ENCODE data around the gene NGEF. TPM values are rescaled to one million over a fixed set of nuclear protein-coding genes. Genes with fewer than 3 reads are reported as not detected.

Gene NGEF
- total RNA-seq, 1 experiment from 2014 or later: 71.3 TPM

- intact Hi-C loops (cut with micrococcal nuclease): loop anchor here (10.0 kb wide), 1 partner anchor 185 kb away; no protein-coding TSS in a partner anchor
- Histone ChIP-seq H3K9me2 (replicated peaks; ENCODE audit: low read length) (no peaks in the 10 kb centered on the region), H3K4me2 (ENCODE audit: low read length) (no peak overlapping the region), H3K27ac (ENCODE audit: low read length) (no peak overlapping the region), H3K4me1 (ENCODE audit: insufficient read depth, low read length) (no peaks in the 10 kb centered on the region), H3F3A (ENCODE audit: low read length, unreplicated experiment) (no peaks in the 10 kb centered on the region), H3K4me3 (ENCODE audit: low read length) (no peak overlapping the region), H3K36me3 (ENCODE audit: low read depth, low read length) (no peaks in the 10 kb centered on the region), H3K9me3 (ENCODE audit: low read length) (no peaks in the 10 kb centered on the region), H3K9ac (ENCODE audit: low read length) (no peak overlapping the region), H4K20me1 (ENCODE audit: low read length) (no peaks in the 10 kb centered on the region), H3K27me3 (ENCODE audit: low read length) (no peaks in the 10 kb centered on the region), H3K79me2 (ENCODE audit: low read length) (no peaks in the 10 kb centered on the region), H2AFZ (ENCODE audit: low read length) (no peak overlapping the region)
- TF ChIP-seq EZH2 (IDR thresholded peaks at IDR 0.05; ENCODE audit: low read length, unreplicated experiment): no peak
- ChIA-PET POLR2A (ENCODE audit: unreplicated experiment) (no interaction called here), CTCF (no interaction called here)
- BruUV-seq (replicated peaks): no TSS peak
- DNase-seq: no peak
- no peak for ATAC-seq
Observed at GRCh38 chr2:232869138-232870017, 143.7 kb downstream of the NGEF start.

DNA sequence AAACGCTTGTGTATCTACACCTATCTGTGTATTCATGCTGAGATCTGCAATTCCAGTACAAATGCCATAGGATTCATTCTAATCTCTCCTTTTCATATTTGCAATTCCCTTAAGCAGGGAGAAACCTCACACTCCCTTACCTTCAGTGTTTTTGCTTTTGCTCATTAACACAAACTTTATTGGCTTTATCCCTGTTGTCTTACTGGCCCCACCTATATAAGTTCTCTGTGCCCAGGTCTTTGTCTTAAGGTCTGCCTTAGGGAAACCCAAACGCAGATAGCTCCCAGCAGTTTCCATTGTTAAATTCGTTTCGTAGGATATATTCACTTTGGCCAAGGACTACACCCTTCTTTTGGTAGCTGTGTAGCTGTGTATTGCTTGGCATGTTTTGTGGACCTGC lies 147.0 kb downstream of the NGEF start:
- H3K4me1 ChIP-seq (ENCODE audit: insufficient read depth, low read length): no peaks in the 10 kb centered on the region
- ATAC-seq: no peak
- no peak for TF ChIP-seq EZH2 (IDR thresholded peaks at IDR 0.05; ENCODE audit: low read length, unreplicated experiment)
- TF ChIP-seq EZH2phosphoT487 (IDR thresholded peaks at IDR 0.05; ENCODE audit: borderline replicate concordance, low read length): no peak
- no peaks in the 10 kb centered on the region for H3F3A ChIP-seq (ENCODE audit: low read length, unreplicated experiment)
- no peak overlapping the region for H3K9ac ChIP-seq (ENCODE audit: low read length)
- H3K4me2 ChIP-seq (ENCODE audit: low read length): no peak overlapping the region
- no peak for DNase-seq
- H3K9me3 ChIP-seq (ENCODE audit: low read length): no peaks in the 10 kb centered on the region
- no peaks in the 10 kb centered on the region for H4K20me1 ChIP-seq (ENCODE audit: low read length)
- BruUV-seq (replicated peaks): no TSS peak
- H3K27ac ChIP-seq (ENCODE audit: low read length): no peak overlapping the region
- H3K36me3 ChIP-seq (ENCODE audit: low read depth, low read length): 0 out of 2 replicates have a peak, but pooled peaks cover 3% of the 10 kb centered on the region
- no peaks in the 10 kb centered on the region for H3K27me3 ChIP-seq (ENCODE audit: low read length)
- H3K4me3 ChIP-seq (ENCODE audit: low read length): no peak overlapping the region
- CTCF ChIA-PET: interaction anchor here (0.8 kb wide), 1 partner anchor 163 kb away, joined by 3 read pairs; no protein-coding TSS in a partner anchor
- no peaks in the 10 kb centered on the region for H3K9me2 ChIP-seq (replicated peaks; ENCODE audit: low read length)
- no peaks in the 10 kb centered on the region for H3K79me2 ChIP-seq (ENCODE audit: low read length)
- intact Hi-C loops (cut with micrococcal nuclease): no loop called here
- POLR2A ChIA-PET (ENCODE audit: unreplicated experiment): interaction anchor here (0.6 kb wide), 1 partner anchor 65 kb away, joined by 6 read pairs; no protein-coding TSS in a partner anchor
- H2AFZ ChIP-seq (ENCODE audit: low read length): no peak overlapping the region

- Histone ChIP-seq H3K36me3 (ENCODE audit: low read depth, low read length) (0 out of 2 replicates have a peak, but pooled peaks cover 3% of the 10 kb centered on the region), H3K9ac (ENCODE audit: low read length) (no peak overlapping the region), H3K4me2 (ENCODE audit: low read length) (no peak overlapping the region), H3K4me1 (ENCODE audit: insufficient read depth, low read length) (no peaks in the 10 kb centered on the region), H2AFZ (ENCODE audit: low read length) (no peak overlapping the region), H3K79me2 (ENCODE audit: low read length) (no peaks in the 10 kb centered on the region), H3K9me3 (ENCODE audit: low read length) (no peaks in the 10 kb centered on the region), H3K27me3 (ENCODE audit: low read length) (no peaks in the 10 kb centered on the region), H3K9me2 (replicated peaks; ENCODE audit: low read length) (no peaks in the 10 kb centered on the region), H4K20me1 (ENCODE audit: low read length) (no peaks in the 10 kb centered on the region), H3K27ac (ENCODE audit: low read length) (no peak overlapping the region), H3K4me3 (ENCODE audit: low read length) (no peak overlapping the region), H3F3A (ENCODE audit: low read length, unreplicated experiment) (no peaks in the 10 kb centered on the region)
- CTCF ChIA-PET: no interaction called here
- intact Hi-C loops (cut with micrococcal nuclease): no loop called here
- DNase-seq (no peak), ATAC-seq (no peak)
- BruUV-seq (replicated peaks): no TSS peak
- no peak for TF ChIP-seq EZH2phosphoT487 (IDR thresholded peaks at IDR 0.05; ENCODE audit: borderline replicate concordance, low read length)
- POLR2A ChIA-PET (ENCODE audit: unreplicated experiment): no interaction called here
Observed at GRCh38 chr2:232865165-232865564, 147.9 kb downstream of the NGEF start.

GRCh38 chr2:232863996-232864395 lies 149.1 kb downstream of the NGEF start:
- no peak overlapping the region for H2AFZ ChIP-seq (ENCODE audit: low read length)
- no peaks in the 10 kb centered on the region for H4K20me1 ChIP-seq (ENCODE audit: low read length)
- DNase-seq (no peak), ATAC-seq (no peak)
- POLR2A ChIA-PET (ENCODE audit: unreplicated experiment): no interaction called here
- H3K27me3 ChIP-seq (ENCODE audit: low read length): no peaks in the 10 kb centered on the region
- intact Hi-C loops (cut with micrococcal nuclease): no loop called here
- H3K79me2 ChIP-seq (ENCODE audit: low read length): no peaks in the 10 kb centered on the region
- TF ChIP-seq EZH2phosphoT487 (IDR thresholded peaks at IDR 0.05; ENCODE audit: borderline replicate concordance, low read length): no peak
- H3K4me1 ChIP-seq (ENCODE audit: insufficient read depth, low read length): no peaks in the 10 kb centered on the region
- H3K4me3 ChIP-seq (ENCODE audit: low read length): no peak overlapping the region
- no peaks in the 10 kb centered on the region for H3K9me3 ChIP-seq (ENCODE audit: low read length)
- H3K27ac ChIP-seq (ENCODE audit: low read length): no peak overlapping the region
- CTCF ChIA-PET: no interaction called here
- H3K36me3 ChIP-seq (ENCODE audit: low read depth, low read length): peaks cover 10% of the 10 kb centered on the region; the same call in 1 of the 2 replicates
- no peaks in the 10 kb centered on the region for H3F3A ChIP-seq (ENCODE audit: low read length, unreplicated experiment)
- no peak overlapping the region for H3K9ac ChIP-seq (ENCODE audit: low read length)
- no peak overlapping the region for H3K4me2 ChIP-seq (ENCODE audit: low read length)
- H3K9me2 ChIP-seq (replicated peaks; ENCODE audit: low read length): no peaks in the 10 kb centered on the region
- BruUV-seq (replicated peaks): no TSS peak
